Cardiac fibroblast (primary cell): ENCODE measurements around the gene NRGN.

Experiments used
- DNase-seq, 2 donors: peaks; one replicate each; pipeline versions ENCODE4 v3.0.0 to v3.0.0-alpha.2; 2010; ENCODE audit warnings: low read depth in 2 of 2
- H3K4me3 ChIP-seq, 2 donors: replicated peaks in 1 of 2; 1 replicate in 1 of 2; 2 replicates in 1 of 2; pipeline ENCODE4 v1.5.1; 2011; ENCODE audit warnings: low read depth in 2 of 2, low read length in 2 of 2, mild to moderate bottlenecking in 2 of 2, moderate library complexity in 1 of 2
- CTCF ChIP-seq: IDR thresholded peaks from one replicate; pipeline ENCODE4 v1.5.1; 2011; ENCODE audit warnings: low read depth, mild to moderate bottlenecking, low read length, inconsistent platforms

Gene NRGN

GRCh38 chr11:124745270-124745834, 5.6 kb downstream of the NRGN start:
- TF ChIP-seq CTCF = no peak
- no peak for DNase-seq

GRCh38 chr11:124745835-124746620, 6.3 kb downstream of the NRGN start:
- TF ChIP-seq CTCF = no peak
- DNase-seq = no peak
- peak overlapping the region; percentile 49 to 51 for H3K4me3 ChIP-seq

More at GRCh38 chr11:124745270-124745834, 5.6 kb downstream of the NRGN start:
- no peak overlapping the region for H3K4me3 ChIP-seq

- peak overlapping the region; percentile 49 to 51 for H3K4me3 ChIP-seq
- peak; percentile 36 for TF ChIP-seq CTCF
- peak; percentile 67 to 74 for DNase-seq
These were observed 7.0 kb downstream of the NRGN start for GRCh38 chr11:124746621-124747243.

- no peak overlapping the region for H3K4me3 ChIP-seq
- no peak for TF ChIP-seq CTCF
- no peak for DNase-seq
These were observed 7.8 kb downstream of the NRGN start for GRCh38 chr11:124747406-124748099.

- DNase-seq = no peak
- no peak for TF ChIP-seq CTCF
- H3K4me3 ChIP-seq = no peak overlapping the region
These were observed 8.3 kb downstream of the NRGN start for GRCh38 chr11:124748100-124748418.

GRCh38 chr11:124748481-124749343, 9.0 kb downstream of the NRGN start:
- no peak for TF ChIP-seq CTCF
- peak in 1 of 2 donors; percentile 32 for DNase-seq
- H3K4me3 ChIP-seq = no peak overlapping the region
